Uterus (tissue), 2 donors: ENCODE results near the gene RRAS2.

Experiments
- CTCF ChIP-seq, 4 experiments: fragments of 200-600 bp in 2 of 4; fragments of 450-650 bp in 2 of 4; sonication (generic) in 2 of 4; IDR thresholded peaks; one replicate each; pipeline ENCODE4 v1.5.1; 2016 to 2019; ENCODE audit warnings: antibody characterized with exemption in 4 of 4, mild to moderate bottlenecking in 2 of 4, moderate library complexity in 1 of 4
- POLR2A ChIP-seq, 2 donors: fragments of 450-650 bp; IDR thresholded peaks; one replicate each; pipeline ENCODE4 v1.6.1; 2016; ENCODE audit warnings: antibody characterized with exemption in 2 of 2, mild to moderate bottlenecking in 1 of 2, moderate library complexity in 1 of 2

GRCh38 chr11:14342906-14343305 lies 16.1 kb downstream of the RRAS2 start:
- TF ChIP-seq CTCF (IDR thresholded peaks at IDR 0.05) (no peak), POLR2A (IDR thresholded peaks at IDR 0.05) (no peak)
